CD4-positive, alpha-beta T cell treated with Interleukin-1 beta for 1 hour (primary cell): Measurements from ENCODE around the gene F11R.
"Not testable (repeated sequence)": the region's sequence is repeated elsewhere in the genome, so short reads cannot be mapped to it uniquely, and the experiment has no call there.

Source experiments
- DNase-seq, 2 donors: peaks; one replicate each; pipeline ENCODE4 v3.0.0-alpha.2; 2020 to 2022

F11R gene

DNA sequence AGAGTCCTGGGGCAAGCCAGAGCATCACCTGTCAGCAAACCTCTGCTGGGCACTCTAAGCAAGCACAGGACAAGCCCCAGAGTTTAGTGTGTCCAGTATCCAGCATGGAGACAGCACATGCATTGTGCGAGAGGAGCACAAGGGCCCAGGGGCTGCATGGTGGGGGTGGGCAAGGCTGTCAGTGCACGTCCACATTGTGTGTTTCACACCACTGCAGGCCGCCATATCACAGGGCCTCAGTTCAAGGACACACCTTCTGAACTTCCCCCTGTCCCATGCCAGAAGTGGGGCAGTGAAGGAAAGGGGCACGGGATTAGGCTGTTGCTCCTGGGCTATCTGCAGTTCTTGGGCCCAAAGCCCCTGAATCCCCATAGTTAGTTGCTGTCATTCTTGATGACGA lies 18.6 kb upstream of the F11R start:
- no peak for DNase-seq

DNA sequence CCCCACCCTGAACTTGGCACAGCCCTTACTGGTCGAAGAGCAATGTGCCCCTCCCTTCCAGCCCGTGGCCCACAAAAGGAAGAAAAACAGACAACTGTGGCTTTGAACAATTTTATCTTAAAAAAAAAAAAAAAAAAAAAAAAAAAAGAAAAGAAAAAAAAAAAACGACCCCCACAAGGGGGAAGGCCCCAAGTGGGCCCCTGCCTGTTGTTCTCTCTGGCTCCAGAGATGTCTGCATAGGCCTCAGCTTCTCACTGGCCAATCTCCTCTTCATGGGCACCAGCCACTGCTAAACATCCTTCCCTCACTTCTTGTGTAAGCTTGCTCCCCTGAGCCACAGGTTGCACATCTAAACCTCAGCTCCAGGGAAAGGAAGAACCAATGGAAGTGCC lies 18.2 kb upstream of the F11R start:
- DNase-seq = no peak

DNA sequence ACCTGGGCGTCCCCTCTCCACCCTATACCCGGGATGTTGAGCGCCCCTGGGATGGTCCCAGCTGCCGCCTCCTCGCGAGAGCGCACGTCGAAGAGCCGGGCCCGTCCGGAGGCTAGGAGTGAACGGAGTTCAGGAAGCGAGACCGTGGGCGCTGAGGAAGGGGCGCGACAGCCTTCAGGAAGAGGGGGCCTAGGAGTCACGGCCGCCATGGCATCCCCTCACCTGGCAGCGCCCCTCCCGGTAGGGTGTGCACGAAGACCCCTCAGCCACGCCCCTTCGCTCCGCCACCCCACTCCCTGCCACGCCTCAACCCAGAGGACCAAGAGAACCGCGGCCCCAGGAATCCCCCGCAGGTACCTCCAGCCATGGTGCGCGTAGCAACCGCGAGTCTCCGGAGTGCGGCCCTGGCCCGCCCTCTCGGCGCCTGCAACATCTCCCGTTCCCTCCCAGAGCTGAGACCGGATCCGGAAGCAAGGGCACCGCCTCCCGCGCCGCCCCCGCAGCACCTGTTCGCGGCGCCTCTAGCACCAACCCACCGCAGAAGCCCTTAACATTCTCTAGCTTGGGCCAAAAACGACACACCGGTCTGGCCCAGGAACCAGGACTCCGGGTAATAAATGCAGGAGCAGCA lies 17.7 kb upstream of the F11R start, which contains the start of gene TSTD1:
TSTD1 (minus strand) TSS at position 442 of the 631 bp plus-strand sequence; CDS start at position 367, 75 bp downstream.
- peak; percentile 89 to 90 for DNase-seq

DNA sequence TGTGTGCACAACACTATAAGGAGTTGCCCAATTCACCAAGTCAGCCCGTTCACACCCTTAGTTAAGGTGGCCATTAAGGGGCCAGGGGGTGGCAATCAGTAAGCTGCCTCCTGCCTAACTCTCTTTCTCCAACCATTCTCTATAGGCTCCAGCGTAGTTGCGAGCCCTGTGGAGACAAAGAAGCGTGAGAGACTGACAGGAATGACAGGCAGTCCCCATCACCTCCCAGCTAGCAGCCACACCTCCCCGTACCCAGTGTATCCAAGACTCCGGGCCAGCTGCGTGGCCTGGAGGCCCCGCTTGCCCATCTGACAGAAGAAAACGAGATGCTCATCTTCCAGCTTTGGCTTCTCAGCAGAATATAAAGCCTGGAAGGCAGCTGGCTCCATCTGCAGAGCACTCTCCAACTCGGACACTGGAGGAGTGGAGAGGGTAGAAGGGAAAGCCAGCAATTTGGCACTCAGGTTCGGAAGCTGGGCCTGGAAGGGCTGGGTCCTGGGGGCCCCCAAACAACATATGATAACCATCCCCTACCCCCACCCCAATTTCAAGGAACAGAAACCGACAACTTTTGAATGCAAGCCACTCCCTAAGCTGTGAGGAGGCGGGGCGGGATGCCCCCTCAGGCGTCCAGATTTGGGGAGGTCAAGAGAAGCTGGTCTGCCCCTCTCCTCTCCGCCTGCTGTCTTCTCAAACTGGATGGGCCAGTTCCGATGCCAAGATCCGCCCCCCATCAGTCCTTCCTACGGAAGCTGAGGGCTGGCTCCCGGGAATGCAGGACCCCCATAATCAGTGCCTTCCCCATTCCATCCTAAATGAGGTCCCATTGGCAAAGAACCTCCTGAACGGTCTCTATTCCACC lies 16.9 kb upstream of the F11R start:
- no peak for DNase-seq

DNA sequence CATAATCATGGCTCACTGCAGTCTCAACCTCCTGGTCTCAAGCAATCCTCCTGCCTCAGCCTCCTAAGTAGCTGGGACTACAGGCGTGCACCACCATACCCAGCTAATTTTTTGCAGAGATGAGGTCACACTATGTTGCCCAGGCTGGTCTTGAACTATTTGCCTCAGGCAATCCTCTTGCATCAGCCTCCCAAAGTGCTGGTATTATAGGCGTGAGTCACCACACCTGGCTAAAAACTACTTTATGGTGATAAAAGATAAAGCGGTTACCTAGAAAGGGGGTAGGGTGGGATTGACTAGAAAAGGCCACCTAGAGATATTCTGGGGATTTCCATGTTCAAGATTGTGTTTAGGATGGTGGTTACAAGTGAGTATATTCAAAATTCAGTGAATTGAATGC lies 12.8 kb upstream of the F11R start:
- no peak for DNase-seq

DNA sequence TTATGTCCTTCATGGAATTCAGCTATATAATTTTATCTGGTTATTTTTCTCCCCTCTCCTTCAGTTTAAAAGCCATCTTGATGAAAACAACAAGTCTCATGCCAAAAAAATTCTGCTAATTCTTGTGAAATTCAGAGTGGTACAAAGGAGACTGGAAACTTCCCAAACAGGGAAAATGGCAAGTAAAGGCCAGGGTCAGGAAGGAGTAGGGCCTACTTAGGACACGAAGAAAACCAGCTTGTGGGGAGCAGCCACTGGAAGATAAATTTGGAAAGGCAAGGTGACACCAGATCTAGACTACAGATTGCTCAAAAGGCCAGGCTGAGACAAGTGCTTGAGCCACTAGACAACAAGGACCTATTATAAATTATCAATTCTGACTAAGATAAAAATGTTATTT lies 11.5 kb upstream of the F11R start:
- no peak for DNase-seq

DNA sequence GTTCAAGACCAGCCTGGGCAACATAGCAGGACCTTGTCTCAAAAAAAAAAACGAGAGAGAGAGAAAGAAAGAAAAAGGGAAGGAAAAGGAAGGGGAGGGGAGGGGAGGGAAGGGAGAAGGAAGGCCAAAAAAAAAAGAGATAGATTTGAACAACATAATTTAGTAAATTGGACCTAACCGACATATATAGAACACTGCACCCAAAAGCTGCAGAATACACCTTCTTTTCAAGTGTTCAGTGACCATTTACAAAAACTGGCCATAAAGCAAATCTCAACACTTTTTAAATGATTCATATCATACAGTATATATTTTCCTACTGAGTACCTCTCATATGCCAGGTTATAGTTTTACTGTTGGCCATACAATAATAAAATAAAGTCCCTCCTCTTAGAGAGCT lies 10.9 kb upstream of the F11R start:
- no peak for DNase-seq

DNA sequence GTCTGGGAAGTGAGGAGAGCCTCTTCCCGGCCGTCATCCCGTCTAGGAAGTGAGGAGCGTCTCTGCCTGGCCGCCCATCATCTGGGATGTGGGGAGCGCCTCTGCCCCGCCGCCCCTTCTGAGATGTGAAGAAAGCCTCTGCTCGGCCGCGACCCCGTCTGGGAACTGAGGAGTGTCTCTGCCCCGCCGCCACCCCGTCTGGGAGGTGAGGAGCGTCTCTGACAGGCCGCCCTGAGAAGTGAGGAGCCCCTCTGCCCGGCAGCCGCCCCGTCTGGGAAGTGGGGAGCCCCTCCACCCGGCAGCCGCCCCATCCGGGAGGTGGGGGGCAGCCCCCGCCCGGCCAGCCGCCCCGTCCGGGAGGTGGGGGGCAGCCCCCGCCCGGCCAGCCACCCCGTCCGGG lies 8.5 kb upstream of the F11R start:
- DNase-seq = not testable (repeated sequence)

DNA sequence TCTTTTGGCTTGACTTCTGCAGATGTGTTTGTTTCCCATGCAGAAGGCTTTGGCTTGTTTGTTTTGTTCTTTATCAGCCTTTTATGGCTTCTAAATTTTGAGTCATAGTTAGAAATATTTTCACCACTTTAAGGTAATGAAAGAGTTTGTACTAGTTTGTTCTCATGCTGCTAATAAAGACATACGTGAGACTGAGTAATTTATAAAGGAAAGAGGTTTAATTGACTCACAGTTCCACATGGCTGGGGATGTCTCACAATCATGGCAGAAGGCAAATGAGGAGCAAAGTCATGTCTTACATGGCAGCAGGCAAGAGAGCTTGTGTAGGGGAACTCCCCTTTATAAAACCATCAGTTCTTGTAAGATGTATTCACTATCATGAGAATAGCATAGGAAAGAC lies 6.0 kb upstream of the F11R start:
- DNase-seq = not testable (repeated sequence)

DNA sequence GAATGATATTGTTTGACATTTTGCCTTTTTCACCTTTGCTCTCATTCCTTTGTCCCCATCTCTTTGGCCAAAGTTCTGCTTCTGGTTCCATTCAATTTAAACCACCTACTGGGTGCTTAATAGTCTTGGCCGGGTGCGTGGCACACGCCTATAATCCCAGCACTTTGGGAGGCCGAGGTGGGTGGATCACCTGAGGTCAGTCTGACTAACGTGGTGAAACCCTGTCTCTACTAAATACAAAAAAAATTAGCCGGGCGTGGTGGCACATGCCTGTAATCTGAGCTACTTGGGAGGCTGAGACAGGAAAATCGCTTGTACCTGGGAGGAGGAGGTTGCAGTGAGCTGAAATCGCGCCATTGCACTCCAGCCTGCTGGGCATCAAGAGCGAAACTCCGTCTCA lies 1.5 kb upstream of the F11R start:
- DNase-seq = not testable (repeated sequence)

DNA sequence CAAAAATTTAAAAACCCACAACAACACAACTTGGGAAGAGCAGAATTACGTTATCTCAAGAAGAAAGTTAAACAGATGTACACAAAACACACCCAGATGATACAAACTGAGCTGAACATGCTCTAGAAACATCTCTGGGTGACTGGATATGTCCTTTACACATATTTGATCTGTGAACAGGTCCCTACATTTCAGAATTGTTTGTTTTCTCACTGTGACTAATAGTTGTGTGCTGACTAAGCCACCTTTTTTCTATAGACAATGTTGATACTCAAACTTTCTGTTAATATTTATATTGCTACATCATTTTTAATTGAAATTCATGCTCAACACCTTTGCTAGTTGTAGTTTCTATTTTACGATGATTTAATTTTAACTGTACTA lies 1.0 kb upstream of the F11R start:
- no peak for DNase-seq

DNA sequence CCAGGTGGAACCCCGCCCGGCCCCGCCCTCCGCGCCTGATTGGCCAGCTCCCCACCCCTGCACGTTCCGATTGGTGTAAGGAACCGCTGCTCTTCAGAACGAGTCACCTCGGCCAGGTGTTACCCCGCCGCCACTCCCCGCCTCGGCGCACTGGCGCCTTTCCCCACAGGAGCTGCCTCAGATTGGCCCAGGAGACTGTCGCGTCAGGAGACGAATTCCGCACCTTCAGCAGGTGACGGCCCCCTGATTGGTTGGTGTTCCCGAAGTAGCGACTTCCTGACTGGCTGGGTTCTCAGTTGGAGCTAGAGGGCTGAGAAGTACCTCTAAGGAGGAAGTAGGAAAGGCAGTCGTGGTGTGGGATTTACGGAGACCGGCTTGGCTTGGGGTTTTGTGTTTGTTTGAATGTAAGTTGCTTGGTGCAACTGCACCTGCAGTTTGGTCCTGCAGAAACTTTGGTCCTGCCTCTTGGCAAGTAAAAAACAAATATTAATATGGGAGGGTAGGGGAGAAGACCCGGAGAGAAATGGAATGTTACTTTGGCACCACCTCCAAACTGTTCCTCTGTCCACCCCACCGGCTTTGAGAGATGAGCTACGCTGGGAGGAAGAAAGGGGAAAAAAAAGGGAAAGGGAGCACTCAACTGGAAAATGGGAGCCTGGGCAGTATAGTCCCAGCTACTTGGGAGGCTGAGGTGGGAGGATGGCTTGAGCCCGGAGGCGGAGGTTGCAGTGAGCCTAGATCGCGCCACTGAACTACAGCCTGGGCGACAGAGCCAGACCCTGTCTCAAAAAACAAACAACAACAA lies 415 bp upstream of the F11R start:
- DNase-seq = peak; percentile 93 to 95

DNA sequence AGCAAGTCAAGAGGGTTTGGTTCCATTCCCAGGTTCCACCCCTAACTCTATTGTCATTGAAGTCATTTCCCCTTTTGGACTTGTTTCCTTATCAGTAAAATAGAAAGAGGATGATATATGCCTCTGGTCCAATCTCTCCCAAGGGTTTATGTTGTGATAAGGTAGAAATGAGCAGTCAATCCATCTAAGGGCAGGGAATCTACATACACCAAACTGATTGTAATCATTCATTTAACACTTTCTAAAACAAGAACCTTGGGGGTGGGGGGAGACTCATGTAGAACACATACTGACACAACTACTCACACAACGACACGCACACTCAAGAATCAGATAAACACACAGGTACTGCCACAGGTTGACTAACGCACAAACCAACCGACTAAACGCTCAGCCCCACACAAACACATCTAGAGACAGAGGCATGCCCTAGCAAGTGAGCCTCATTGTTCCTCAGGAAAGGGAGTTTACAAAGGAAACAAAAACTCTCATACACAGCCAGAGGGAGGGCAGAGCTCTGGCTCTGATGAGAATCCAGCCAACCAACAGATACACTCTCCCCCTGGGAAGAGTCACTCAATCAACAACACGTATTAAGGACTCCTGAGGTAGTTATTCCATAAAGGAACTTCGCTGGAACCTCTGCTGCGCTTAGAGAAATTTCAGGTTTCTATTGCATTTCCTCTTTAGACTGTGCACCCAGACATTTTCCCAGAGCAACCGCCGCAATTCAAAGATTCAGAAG lies 1.0 kb downstream of the F11R start:
- no peak for DNase-seq

DNA sequence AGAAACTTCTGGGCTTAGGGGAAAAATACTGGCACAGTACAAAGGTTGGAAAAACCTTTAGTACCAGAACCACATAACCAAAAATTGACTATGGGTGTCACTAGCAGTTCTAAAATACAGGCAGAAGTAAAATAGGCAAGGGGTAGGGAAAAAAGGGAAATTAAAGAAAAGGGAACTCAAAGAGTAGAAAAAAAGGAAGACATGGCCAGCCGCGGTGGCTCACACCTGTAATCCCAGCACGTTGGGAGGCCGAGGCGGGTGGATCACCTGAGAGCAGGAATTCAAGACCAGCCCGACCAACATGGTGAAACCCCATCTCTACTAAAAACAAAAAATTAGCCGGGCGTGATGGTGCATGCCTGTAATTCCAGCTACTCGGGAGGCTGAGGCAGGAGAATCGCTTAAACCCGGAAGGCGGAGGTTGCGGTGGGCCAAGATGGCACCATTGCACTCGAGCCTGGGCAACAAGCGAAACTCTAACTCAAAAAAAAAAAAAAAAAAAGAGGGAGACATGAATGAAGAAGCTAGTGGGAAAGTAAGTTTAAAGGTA lies 1.8 kb downstream of the F11R start:
- DNase-seq = not testable (repeated sequence)

DNA sequence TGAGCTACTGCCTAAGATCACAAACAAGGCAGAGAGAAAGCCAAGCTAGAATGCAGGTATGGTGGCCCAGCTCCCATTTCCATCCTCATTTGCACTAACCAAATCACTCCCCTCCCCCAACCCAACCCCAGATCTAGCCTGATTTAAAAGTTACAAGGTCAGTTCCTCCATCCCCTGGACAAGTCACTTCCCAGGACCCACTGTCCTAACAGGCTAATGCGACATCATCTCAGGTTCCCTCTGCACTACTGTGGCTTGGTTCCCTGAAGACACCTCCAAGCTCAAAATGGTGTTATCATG lies 2.4 kb downstream of the F11R start:
- no peak for DNase-seq

DNA sequence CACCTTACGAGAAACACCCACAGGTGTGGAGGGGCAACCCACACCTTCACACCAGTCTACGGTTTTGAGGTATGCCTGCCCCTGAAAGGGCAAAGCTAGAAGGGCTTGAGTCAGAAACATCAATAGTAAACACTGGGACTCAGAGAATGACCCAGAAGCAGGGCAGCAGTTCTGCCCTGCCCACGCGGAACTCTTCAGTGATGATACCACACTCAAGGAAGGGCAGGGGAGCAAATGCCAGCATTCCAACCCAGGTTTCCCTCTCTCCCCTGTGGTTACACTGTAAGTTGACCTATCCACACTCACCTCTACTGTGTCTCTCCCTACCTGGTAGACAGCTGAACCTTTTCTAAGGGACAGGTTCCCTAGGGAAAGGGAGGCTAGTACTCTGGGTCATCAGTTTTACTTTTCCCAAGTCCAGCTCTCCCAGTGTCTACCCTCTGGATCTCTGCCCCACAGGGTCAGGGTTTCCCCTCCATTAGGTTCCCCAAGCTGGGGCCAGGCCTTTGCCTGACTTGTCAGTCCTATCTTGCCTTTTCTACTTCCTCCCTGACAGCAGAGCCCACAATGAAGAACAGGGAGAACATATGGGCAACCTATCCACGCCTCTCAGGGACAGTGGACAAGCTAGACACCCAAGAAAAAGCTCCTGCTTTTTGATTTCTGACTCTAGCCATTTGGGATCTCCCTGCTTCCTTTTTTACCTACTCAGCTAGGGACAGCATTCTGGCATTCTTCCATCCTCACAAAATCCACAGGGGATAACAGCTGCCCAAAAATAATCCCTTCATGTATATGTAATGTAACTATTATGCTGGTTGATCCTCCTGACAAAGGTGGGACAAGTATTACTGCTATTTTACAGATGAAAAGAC lies 3.0 kb downstream of the F11R start:
- DNase-seq = no peak

DNA sequence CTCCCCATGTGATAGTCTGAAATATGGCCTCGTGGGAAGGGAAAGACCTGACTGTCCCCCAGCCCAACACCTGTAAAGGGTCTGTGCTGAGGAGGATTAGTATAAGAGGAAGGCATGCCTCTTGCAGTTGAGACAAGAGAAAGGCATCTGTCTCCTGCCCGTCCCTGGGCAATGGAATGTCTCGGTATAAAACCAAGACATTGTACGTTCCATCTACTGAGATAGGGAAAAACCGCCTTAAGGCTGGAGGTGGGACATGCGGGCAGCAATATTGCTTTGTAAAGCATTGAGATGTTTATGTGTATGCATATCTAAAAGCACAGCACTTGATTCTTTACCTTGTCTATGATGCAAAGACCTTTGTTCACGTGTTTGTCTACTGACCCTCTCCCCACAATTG lies 3.8 kb downstream of the F11R start:
- DNase-seq = not testable (repeated sequence)

DNA sequence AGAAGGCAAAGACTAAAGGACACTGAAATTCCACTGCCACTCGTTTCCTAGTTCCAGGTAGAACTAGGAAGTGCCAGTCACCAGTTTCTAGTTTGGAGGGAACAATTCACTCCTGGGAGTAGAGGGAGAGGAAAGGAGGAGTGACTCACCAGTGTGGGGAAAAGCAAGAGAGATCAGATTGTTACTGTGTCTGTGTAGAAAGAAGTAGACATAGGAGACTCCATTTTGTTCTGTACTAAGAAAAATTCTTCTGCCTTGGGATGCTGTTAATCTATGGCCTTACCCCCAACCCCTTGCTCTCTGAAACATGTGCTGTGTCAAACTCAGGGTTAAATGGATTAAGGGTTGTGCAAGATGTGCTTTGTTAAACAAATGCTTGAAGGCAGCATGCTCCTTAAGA lies 4.3 kb downstream of the F11R start:
- DNase-seq = not testable (repeated sequence)

DNA sequence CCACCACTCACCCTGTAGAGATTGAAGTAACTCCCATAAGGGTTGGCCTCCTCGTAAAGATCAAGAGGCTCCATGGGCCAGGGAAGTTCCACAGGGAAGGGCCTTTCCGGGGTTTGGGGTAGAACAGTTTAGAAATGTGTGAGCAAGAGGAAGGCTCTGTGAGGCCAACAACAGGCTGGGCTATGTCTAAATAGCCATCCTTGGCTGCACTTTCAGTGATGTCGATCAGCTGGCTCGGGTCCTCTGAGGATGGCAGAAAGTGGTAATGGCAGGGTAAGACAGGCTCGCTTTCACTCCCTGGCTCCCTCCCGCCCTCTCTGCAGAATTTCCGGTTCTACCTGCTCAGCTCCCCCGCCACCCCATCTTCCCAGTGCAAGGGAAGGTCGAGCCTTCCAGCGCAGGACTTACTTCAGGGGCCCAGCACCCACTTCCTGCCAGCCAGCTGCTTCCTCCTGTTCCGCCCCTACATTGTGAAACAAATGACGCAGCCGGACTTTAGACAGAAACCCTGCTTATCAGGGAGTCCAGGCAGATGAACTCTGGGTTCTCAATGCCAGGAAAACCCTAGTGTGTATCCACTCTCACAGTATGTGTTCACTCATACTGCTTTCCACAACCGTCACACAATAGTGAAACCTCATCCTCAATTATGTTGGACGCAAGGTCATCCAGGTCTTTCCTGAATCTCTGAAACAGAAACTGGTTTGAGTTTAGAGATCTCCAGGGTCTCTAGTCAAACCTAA lies 7.3 kb downstream of the F11R start:
- peak; percentile 76 to 82 for DNase-seq

DNA sequence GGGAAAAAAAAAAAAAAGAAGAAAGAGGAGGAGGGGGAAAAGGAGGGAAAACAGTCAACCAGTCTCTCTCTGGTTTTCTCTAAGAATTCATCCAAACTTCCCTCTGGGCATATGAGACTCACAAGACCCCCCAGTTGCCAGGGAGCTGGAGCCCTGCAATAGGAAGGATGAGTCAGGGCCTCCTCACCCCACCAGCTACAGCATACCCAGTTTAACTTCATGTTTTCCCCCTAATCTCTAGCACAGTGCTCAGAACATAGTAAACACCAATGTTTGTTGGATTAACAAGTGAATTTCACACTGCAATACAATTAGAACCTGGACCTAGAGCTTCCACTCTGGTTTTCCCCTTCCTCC lies 7.8 kb downstream of the F11R start:
- peak in 1 of 2 donors; percentile 32 for DNase-seq

DNA sequence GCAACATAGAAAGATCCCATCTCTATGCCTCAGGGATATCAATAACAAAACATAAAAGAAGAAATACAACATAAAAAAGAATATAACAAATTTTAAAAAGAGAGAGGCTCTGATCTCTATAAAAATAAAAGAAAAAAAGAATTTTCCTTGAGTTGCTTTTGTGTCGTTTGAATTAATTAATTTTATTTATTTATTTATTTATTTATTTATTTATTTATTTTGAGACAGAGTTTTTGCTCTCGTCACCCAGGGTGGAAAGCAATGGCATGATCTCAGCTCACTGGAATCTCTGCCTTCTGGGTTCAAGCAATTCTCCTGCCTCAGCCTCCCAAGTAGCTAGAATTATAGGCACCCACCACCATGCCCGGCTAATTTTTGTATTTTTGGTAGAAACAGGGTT lies 8.5 kb downstream of the F11R start:
- DNase-seq = no peak
